Keratinocyte (primary cell): ENCODE results near the gene PERCC1. TPM values are rescaled to one million over a fixed set of nuclear protein-coding genes. Genes with fewer than 3 reads are reported as not detected.

Experiments
- DNase-seq: peaks from one replicate; pipeline ENCODE4 v3.0.0-alpha.2; 2011; ENCODE audit warnings: low read depth, missing footprints, low spot score
- FAIRE-seq: peaks from 2 replicates; lab custom pipeline; 2011; peaks lifted over from hg19 to GRCh38; lab: Jason Lieb, UNC
- H2AFZ ChIP-seq: 2 replicates; pipeline ENCODE4 v1.6.0; 2012; ENCODE audit warnings: low read length, control low read depth, inconsistent platforms; ENCODE audit not compliant: control insufficient read depth
- H3K27ac ChIP-seq: 2 replicates; pipeline ENCODE4 v1.5.1; 2011; ENCODE audit warnings: low read length; ENCODE audit not compliant: control insufficient read depth, insufficient read depth
- H3K27me3 ChIP-seq: 3 replicates; pipeline ENCODE4 v1.6.0; 2011; ENCODE audit warnings: low read length; ENCODE audit not compliant: control insufficient read depth, insufficient read depth; ENCODE audit errors: extremely low read depth
- H3K36me3 ChIP-seq, 2 experiments: 2 replicates in 1 of 2; 3 replicates in 1 of 2; pipeline ENCODE4 v1.5.1; 2011; ENCODE audit warnings: low read length in 2 of 2, mild to moderate bottlenecking in 1 of 2; ENCODE audit not compliant: control insufficient read depth in 2 of 2, insufficient read depth in 2 of 2; ENCODE audit errors: extremely low read depth in 1 of 2
- H3K4me1 ChIP-seq: 3 replicates; pipeline ENCODE4 v1.5.1; 2011; ENCODE audit warnings: low read length; ENCODE audit not compliant: control insufficient read depth, insufficient read depth; ENCODE audit errors: extremely low read depth
- H3K4me2 ChIP-seq: 3 replicates; pipeline ENCODE4 v1.6.0; 2011; ENCODE audit warnings: low read depth, low read length; ENCODE audit not compliant: control insufficient read depth, insufficient read depth; ENCODE audit errors: extremely low read depth
- H3K4me3 ChIP-seq, 3 experiments: fragments of 200-600 bp in 1 of 3; sonication (generic) in 1 of 3; 2 replicates in 2 of 3; 3 replicates in 1 of 3; pipeline ENCODE4 v1.5.1; 2011 to 2016; ENCODE audit warnings: low read length in 3 of 3, mild to moderate bottlenecking in 3 of 3, control low read depth in 2 of 3, inconsistent platforms in 1 of 3, low read depth in 1 of 3, mixed read lengths in 1 of 3, mixed run types in 1 of 3, moderate library complexity in 1 of 3; ENCODE audit not compliant: control insufficient read depth in 2 of 3, insufficient read depth in 2 of 3; ENCODE audit errors: extremely low read depth in 1 of 3
- H3K79me2 ChIP-seq: 2 replicates; pipeline ENCODE4 v1.6.0; 2012; ENCODE audit warnings: low read length; ENCODE audit not compliant: control insufficient read depth, insufficient read depth
- H3K9ac ChIP-seq: 3 replicates; pipeline ENCODE4 v1.6.0; 2011; ENCODE audit warnings: low read length; ENCODE audit not compliant: control insufficient read depth, insufficient read depth; ENCODE audit errors: extremely low read depth
- H3K9me1 ChIP-seq: 3 replicates; pipeline ENCODE4 v1.6.0; 2011; ENCODE audit warnings: low read length; ENCODE audit not compliant: control insufficient read depth, insufficient read depth; ENCODE audit errors: extremely low read depth
- H3K9me3 ChIP-seq: 2 replicates; pipeline ENCODE4 v1.5.1; 2012; ENCODE audit warnings: low read depth, low read length; ENCODE audit not compliant: control insufficient read depth
- H4K20me1 ChIP-seq: 3 replicates; pipeline ENCODE4 v1.6.0; 2011; ENCODE audit warnings: low read length; ENCODE audit not compliant: control insufficient read depth, insufficient read depth; ENCODE audit errors: extremely low read depth
- EZH2 ChIP-seq: IDR thresholded peaks from one replicate; pipeline ENCODE4 v1.6.1; 2012; ENCODE audit warnings: inconsistent platforms, mild to moderate bottlenecking, low read length, moderate library complexity
- dilution Hi-C: fragments of 300-500 bp; cut with MboI; formaldehyde crosslinking; loops from one replicate; pipeline ENCODE4 v1.7.0; 2020; ENCODE audit warnings: low sequenced_read_pairs; ENCODE audit not compliant: extremely low pct_ligation_motif_present
- polyA minus RNA-seq, 3 experiments: library from RNA; depleted of rRNA, polyadenylated mRNA; stranded (reverse); fragments of >200 nt; gene quantifications; 1 replicate in 1 of 3; 2 replicates in 1 of 3; 3 replicates in 1 of 3; pipeline ENCODE4 v1.2.3, GENCODE V29; 2011
- polyA plus RNA-seq, 5 experiments: library from polyadenylated mRNA; depleted of rRNA in 3 of 5; stranded (reverse) in 3 of 5; stranded (forward) in 1 of 5; unstranded in 1 of 5; fragments of >200 nt; gene quantifications; 1 replicate in 1 of 5; 2 replicates in 3 of 5; 3 replicates in 1 of 5; pipeline versions ENCODE4 v1.2.1 to v1.2.3, GENCODE V29; 2011 to 2012; ENCODE audit warnings: missing spikeins in 2 of 5, low read depth in 1 of 5, low replicate concordance in 1 of 5
- TF ChIP-seq, protein P1 (sequence below), 3 experiments: IDR thresholded peaks in 1 of 3; conservative IDR thresholded peaks in 1 of 3; optimal IDR thresholded peaks in 1 of 3; 2 replicates in 2 of 3; 3 replicates in 1 of 3; pipeline versions ENCODE3 to v1.5.1; 2011; ENCODE audit warnings: low read length in 3 of 3, mild to moderate bottlenecking in 3 of 3, moderate library complexity in 2 of 3, control low read depth in 1 of 3, inconsistent platforms in 1 of 3; ENCODE audit not compliant: insufficient read depth in 2 of 3; ENCODE audit errors: extremely low read depth in 1 of 3

Gene PERCC1
- not detected in 3 replicates for polyA plus RNA-seq
- polyA plus RNA-seq (2011; ENCODE audit: low read depth), result not detected
- not detected in 2 replicates for polyA plus RNA-seq (2011; cell fraction: cytosol; rRNA removed)
- polyA plus RNA-seq (2011; cell fraction: nucleus; rRNA removed), result not detected in 2 replicates
- polyA plus RNA-seq (2012; ENCODE audit: low replicate concordance), result not detected in 2 replicates
- not detected in 3 replicates for polyA minus RNA-seq
- polyA minus RNA-seq (2011; cell fraction: cytosol; rRNA and poly(A)+ RNA removed), result not detected
- polyA minus RNA-seq (2011; cell fraction: nucleus; rRNA and poly(A)+ RNA removed), result not detected in 2 replicates

DNA sequence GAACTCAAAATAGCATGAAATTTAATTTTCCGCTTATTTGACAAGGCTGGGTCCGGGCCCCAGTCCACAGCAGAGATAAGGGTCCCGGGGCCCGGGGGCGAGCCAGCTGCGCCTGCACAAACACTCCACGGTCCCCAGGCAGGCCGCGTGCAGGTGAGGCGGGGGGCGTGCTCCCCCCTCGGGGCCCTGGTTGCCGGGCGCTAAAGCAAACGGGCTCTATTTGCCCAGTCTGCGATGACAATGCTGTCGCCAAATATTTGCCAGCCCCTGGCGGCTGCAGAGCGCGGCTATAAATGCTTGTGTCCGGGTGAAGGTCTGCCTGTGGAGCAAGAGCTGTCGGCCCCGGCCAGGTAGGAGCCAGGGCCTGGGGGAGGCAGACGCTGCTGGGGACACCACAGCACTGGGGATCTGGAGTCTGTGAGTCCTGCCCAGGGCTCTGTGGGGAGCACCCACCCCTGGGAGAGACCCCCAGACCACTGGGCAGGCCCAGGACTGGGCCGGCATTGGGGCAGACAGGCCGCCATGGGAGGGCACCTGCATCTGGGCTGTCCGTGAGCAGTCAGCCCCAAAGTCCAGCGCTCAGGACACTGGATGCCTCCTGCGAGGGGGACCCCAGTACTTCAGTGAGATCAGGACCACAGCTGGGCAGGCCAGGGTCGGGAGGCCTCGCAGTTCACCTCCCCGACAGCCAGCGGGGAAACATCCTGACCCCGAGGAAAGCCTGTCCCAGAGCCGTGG lies at the start of gene PERCC1:
Gene PERCC1 (plus strand): TSS at position 320 of the 738 bp plus-strand sequence. CDS start 1,516 bp downstream, outside the sequence.
- no peak within 1 kb of the TSS for H3K9ac ChIP-seq
- FAIRE-seq (no peak), DNase-seq (no peak)
- H3K36me3 ChIP-seq, result no peaks in the 10 kb centered on the region
- no peaks in the 10 kb centered on the region for H3K27me3 ChIP-seq
- dilution Hi-C loops, result no loop called here
- TF ChIP-seq, protein P1, sequence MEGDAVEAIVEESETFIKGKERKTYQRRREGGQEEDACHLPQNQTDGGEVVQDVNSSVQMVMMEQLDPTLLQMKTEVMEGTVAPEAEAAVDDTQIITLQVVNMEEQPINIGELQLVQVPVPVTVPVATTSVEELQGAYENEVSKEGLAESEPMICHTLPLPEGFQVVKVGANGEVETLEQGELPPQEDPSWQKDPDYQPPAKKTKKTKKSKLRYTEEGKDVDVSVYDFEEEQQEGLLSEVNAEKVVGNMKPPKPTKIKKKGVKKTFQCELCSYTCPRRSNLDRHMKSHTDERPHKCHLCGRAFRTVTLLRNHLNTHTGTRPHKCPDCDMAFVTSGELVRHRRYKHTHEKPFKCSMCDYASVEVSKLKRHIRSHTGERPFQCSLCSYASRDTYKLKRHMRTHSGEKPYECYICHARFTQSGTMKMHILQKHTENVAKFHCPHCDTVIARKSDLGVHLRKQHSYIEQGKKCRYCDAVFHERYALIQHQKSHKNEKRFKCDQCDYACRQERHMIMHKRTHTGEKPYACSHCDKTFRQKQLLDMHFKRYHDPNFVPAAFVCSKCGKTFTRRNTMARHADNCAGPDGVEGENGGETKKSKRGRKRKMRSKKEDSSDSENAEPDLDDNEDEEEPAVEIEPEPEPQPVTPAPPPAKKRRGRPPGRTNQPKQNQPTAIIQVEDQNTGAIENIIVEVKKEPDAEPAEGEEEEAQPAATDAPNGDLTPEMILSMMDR (optimal IDR thresholded peaks at IDR 0.05 in 1 of 3, IDR thresholded peaks at IDR 0.05 in 1 of 3, conservative IDR thresholded peaks at IDR 0.05 in 1 of 3; ENCODE audit: extremely low read depth in 1 of 3, insufficient read depth in 2 of 3, low read length in 3 of 3), result no peak
- TF ChIP-seq EZH2, result no peak
- no peak within 1 kb of the TSS for H3K4me3 ChIP-seq
- no peak within 1 kb of the TSS for H3K4me2 ChIP-seq
- H2AFZ ChIP-seq, result no peak within 1 kb of the TSS
- no peaks in the 10 kb centered on the region for H3K9me3 ChIP-seq
- no peaks in the 10 kb centered on the region for H3K79me2 ChIP-seq
- H3K27ac ChIP-seq, result no peak within 1 kb of the TSS
- H3K4me1 ChIP-seq, result no peaks in the 10 kb centered on the region
- H4K20me1 ChIP-seq, result no peaks in the 10 kb centered on the region
- no peaks in the 10 kb centered on the region for H3K9me1 ChIP-seq

DNA sequence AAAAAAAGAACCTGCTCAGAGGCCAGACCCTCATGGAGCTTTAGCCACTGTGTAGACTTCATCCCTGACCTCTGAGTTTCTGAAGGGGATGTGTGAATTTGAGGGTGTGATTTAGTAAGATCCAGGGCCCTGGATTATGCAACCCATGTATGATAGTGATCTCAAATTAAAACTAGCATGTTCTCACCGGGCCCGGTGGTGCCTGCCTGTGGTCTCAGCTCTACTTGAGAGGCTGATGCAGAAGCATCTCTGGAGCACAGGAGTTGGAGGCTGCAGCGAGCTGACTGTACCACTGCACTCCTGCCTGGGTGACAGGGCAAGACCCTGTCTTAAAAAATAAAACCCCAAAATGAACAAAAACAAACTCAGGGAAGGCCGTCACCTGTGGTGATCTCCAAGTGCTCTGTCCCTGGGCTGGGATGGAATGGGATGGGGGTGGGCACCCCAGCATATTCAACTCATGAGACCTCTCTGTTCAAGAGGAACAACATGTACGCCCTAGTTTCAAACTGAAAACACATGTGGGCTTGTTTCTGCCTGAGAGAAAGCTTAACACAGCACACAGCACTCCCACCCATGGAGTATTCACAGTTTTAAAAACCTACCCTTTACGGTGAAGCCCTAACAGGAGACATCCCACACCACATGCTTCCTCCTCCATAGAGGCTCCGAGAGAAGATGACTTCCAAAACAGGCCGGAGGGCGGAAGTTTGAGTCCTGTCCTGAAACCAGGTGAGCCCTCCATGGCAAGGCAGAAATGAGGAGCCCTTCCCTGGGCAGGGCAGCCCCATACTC lies 49.1 kb upstream of the PERCC1 start:
- TF ChIP-seq, protein P1 (optimal IDR thresholded peaks at IDR 0.05 in 1 of 3, IDR thresholded peaks at IDR 0.05 in 1 of 3, conservative IDR thresholded peaks at IDR 0.05 in 1 of 3; ENCODE audit: extremely low read depth in 1 of 3, insufficient read depth in 2 of 3, low read length in 3 of 3), result no peak
- TF ChIP-seq EZH2, result no peak
- Histone ChIP-seq H3K36me3 (no peaks in the 10 kb centered on the region), H3K4me3 (no peak overlapping the region), H3K9me3 (no peaks in the 10 kb centered on the region), H3K27ac (no peak overlapping the region), H2AFZ (no peak overlapping the region), H3K27me3 (no peaks in the 10 kb centered on the region), H3K79me2 (no peaks in the 10 kb centered on the region), H3K9ac (no peak overlapping the region), H4K20me1 (no peaks in the 10 kb centered on the region), H3K9me1 (no peaks in the 10 kb centered on the region), H3K4me1 (peaks cover 7% of the 10 kb centered on the region), H3K4me2 (no peak overlapping the region)
- FAIRE-seq, result no peak
- dilution Hi-C loops, result no loop called here
- DNase-seq, result no peak
